AG20443 (cell line): ENCODE results near the gene LSAMP.

Experiments used
- DNase-seq: peaks from one replicate; pipeline ENCODE4 v3.0.0; 2012; ENCODE audit warnings: low spot score, mixed read lengths

Gene LSAMP

DNA sequence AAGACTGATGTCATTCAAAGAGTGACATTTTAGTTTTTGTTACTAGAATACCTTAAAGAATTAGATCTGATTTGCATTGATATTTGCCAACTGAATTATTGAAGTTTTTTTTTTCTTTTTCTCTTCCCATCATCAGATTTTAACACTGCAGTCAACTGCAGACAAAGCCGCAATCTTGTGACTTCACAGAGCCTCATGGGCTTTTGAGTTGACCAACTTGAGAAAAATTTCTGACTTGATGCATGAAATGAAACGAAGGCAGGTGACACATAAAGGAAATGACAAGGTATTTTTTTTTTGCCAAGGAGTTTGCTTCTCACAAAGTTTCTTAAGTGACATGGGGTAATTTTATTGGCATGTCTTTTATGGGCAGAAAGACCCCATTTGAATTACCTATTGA, 438.3 kb downstream of the LSAMP start:
- no peak for DNase-seq

- peak; percentile 92 for DNase-seq
These were observed 439.9 kb downstream of the LSAMP start for GRCh38 chr3:116005404-116005803.

DNA sequence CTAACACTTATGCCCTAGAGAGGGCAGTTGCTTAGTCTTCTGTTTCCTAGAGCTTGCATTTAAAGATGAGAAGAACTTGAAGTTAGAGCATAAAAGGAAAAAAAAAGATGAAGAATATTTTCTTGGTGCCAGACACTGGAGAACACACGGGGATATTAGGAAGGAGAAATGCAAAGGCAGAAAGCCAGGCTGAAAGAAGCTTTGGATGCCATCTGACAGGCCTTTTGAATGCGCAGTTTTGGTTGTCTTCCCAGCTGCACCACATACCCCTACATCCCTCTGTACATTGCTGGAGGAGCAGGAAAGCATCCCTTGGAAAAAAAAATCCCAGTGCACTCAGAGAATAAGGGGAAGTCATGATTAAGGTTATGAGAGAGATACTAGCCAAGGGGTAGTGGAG, 443.1 kb downstream of the LSAMP start:
- no peak for DNase-seq

DNA sequence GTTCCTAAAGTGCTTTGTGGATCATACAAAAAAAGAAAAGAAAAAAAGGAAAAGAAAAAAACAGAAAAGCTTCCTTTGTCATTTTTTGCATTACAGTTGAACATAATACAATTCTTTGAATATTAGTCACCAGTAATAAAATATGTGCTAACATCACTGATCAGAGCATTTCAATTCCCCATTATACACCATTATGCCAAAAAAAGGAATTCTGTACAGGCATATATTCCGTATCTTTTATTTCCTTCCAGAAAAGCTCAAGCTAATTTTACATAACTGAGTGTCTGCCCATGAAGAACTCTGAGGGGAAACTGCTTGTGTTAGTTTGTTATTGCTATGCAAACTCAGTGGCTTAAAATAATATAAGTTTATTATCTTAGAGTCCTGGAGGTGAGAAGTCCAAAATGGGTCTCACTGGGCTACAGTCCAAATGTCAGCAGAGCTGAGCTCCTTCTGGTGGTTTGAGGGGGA, 444.1 kb downstream of the LSAMP start:
- DNase-seq, result peak; percentile 18

DNA sequence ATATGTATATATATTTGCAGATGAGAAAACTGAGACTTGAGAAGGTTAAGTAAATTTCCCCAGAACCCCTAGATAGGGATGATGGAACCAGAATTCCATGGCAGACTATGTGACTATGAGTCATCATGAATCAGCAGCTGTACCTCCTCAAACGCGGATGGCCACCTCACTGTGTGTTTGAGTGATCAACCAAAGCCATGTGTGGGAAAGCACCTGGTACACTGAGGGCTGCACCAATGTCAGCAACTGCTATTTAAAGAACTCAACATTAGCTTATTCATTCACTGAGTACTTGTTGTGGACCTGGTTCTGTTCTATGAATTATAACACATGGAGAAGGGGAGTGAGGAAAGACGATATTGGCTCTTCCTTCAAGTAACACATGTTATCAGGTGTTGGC, 445.0 kb downstream of the LSAMP start:
- peak; percentile 72 for DNase-seq

DNA sequence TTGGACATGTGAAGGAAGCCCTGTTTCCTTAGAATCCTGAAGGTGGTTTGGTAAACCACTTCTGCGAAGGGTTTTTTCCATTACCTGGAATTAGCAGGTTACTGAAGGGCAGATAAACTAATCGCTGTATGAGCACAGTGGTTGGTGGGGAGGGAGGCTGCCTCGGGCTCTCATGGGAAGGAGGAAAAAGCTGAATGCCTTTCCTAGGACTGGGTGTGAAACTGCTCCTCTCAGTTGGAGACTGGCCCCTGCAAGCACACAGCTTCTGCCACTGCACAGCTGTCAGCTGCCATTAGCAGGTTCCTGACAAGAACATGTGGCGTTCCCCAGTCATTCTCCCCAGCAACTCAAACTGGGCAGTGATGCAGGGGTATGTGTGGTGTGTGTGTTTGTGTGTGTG, 445.7 kb downstream of the LSAMP start:
- no peak for DNase-seq

GRCh38 chr3:115999001-115999585, 446.2 kb downstream of the LSAMP start:
- DNase-seq, result no peak

- no peak for DNase-seq
These were observed 448.7 kb downstream of the LSAMP start for GRCh38 chr3:115996420-115997108.

DNA sequence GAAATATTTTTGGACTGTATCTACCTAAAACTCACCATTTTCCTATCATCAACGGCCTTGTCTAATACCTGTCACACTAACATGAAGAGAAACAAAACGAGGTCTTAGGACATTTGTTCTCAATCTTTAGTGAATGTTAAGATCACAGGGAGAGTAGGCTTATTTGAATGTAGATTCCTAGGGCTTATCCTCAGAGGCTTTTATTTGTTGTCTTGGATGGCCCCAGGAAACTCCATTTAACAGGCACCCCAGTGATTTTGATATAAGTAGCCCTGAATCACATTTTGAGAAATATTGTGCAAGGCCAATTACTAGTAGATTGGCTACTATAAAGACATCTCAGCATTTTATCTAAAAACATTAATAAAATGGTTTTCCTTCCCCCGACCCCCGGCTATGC, 454.6 kb downstream of the LSAMP start:
- no peak for DNase-seq

DNA sequence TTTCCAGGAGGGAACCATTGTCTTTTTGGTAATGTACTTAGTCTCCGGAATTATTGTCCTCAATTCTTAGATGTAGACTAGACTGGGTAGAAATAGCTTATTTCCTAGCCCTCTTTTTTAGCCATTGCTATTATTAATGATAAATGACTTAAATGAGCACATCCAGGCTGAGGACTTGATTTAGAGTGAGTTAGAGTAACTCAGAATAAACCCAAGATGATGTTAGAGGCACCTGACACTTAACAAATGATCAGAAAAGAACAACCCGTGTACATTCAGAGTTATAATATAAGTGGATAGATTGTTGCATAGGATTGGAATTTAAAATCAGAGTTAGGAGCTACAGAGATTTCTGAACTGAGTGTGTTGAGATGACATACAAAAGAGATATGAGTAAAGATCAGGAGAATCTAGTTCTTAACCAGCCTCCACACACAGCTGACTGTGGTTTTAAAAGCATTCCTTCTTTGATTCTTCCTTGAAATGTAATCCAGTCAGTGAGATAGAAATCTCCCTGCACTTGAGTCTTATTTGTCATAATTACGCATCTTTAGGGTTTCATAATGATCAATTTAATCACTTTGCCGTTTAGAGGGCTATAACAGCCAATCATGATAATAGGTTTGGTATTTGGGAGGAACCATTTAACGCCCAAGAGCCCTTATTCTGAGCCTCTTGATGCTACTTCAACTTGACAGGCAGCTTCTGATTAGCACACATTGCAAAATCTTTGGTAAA, 455.4 kb downstream of the LSAMP start:
- DNase-seq, result peak; percentile 47

GRCh38 chr3:115986555-115987207, 458.6 kb downstream of the LSAMP start:
- no peak for DNase-seq

GRCh38 chr3:115982629-115983028, 462.7 kb downstream of the LSAMP start:
- no peak for DNase-seq

- no peak for DNase-seq
These were observed 463.2 kb downstream of the LSAMP start for GRCh38 chr3:115982108-115982507.

DNA sequence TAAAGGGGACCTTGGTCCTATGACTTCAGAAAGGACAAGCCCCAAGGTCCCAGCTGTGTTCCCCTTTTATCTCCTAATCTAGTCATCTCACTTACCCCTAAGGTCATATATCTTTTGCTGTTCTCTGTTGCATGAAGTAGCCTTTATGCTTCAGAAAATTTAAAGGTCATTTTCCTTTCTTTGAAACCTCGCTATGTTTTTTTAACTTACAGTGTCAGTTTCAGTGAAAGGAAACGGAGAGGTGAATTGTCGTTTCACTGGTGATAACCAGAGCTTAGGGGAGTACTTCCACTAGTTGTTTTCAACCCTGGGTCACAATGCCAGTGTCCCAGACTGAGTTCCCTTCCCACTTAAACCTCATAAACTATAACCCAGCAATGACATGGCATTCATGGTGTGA, 464.6 kb downstream of the LSAMP start:
- no peak for DNase-seq

- DNase-seq, result no peak
These were observed 467.4 kb downstream of the LSAMP start for GRCh38 chr3:115977866-115978265.

DNA sequence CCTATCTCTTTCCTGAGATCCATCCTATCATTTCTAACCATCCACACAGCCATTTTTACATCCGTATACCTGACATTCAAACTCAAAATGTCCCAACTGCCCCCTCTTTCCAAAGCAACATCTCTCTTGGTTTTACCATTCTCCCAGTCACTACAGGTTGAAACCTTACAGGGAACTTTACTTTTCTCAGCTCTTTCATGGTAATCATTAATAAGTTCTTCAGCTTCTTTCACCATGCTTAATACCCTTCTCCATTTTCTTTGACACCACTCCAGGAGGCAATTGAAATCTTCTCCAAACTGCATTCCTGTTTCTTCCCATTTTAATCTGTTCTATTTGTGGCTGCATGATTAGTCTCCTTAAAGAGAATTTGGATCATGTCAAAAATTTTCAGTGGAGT, 469.5 kb downstream of the LSAMP start:
- DNase-seq, result no peak

- peak; percentile 37 for DNase-seq
These were observed 469.9 kb downstream of the LSAMP start for GRCh38 chr3:115975353-115975752.

- no peak for DNase-seq
These were observed 470.3 kb downstream of the LSAMP start for GRCh38 chr3:115974940-115975339.

- no peak for DNase-seq
These were observed 476.4 kb downstream of the LSAMP start for GRCh38 chr3:115968871-115969270.

GRCh38 chr3:115961380-115961779, 483.9 kb downstream of the LSAMP start:
- DNase-seq, result peak; percentile 45

GRCh38 chr3:115960799-115961198, 484.5 kb downstream of the LSAMP start:
- peak; percentile 16 for DNase-seq

DNA sequence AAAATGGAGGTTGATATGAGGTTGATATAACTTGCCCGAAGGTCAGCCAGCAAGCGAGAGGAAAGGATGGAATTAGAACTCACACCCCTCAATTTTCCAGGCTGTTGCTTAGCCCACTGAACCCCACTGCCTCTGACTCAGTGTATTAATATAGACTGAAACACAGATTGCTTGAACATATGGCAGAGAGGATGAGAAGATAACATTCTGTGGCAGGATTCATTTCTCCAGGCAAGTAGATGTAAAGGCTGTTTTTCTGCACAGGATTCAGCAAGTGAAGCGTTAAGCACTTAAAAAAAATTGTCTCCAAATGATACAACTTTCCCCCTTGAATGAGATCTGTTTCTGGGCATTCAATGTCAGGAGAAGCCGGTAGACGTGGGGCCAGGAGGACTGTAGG, 486.8 kb downstream of the LSAMP start:
- no peak for DNase-seq

GRCh38 chr3:115947325-115947724, 498.0 kb downstream of the LSAMP start:
- no peak for DNase-seq
